Measurements from ENCODE around the gene RBM20.

GRCh38 chr10:110797416-110797815 lies 153.3 kb downstream of the RBM20 start:
- TF ChIP-seq CTCF (optimal IDR thresholded peaks at IDR 0.05 in 1 of 3, IDR thresholded peaks at IDR 0.05 in 1 of 3, conservative IDR thresholded peaks at IDR 0.05 in 1 of 3; ENCODE audit: extremely low read depth in 1 of 3, insufficient read depth in 2 of 3, low read length in 3 of 3) (no peak), EZH2 (IDR thresholded peaks at IDR 0.05; ENCODE audit: low read length) (no peak)

All from keratinocyte (primary cell).